HCT116 (cell line): ENCODE results near the gene TNS3. TPM values are rescaled to one million over a fixed set of nuclear protein-coding genes. Genes with fewer than 3 reads are reported as not detected.

Source experiments
- ATAC-seq: fragments of 200-7000 bp; cut with Tn5 transposase; 2 replicates; pipeline ENCODE4 v1.9.1; 2020; ENCODE audit warnings: mild to moderate bottlenecking, moderate library complexity
- BruUV-seq: library from RNA; stranded (reverse); fragments of 400-500 nt; replicated peaks from 2 replicates; lab custom pipeline; 2021; lab: Mats Ljungman, UMichigan
- CTCF ChIA-PET: fragments of 300-600 bp; sonication (Branson Sonifier 250); formaldehyde crosslinking; loops from one replicate; lab custom pipeline; 2021; ENCODE audit warnings: antibody characterized with exemption; lab: Charles Lee
- POLR2A ChIA-PET: fragments of 300-600, 350-600 bp; sonication (Branson Sonifier 250); formaldehyde crosslinking; loops from one replicate; lab custom pipeline; 2021; ENCODE audit warnings: antibody characterized with exemption; lab: Charles Lee
- RAD21 ChIA-PET, 2 experiments: fragments of 300-600 bp; sonication (Branson Sonifier 250); formaldehyde crosslinking; loops; one replicate each; lab custom pipeline; 2023; ENCODE audit warnings: low total read pairs in 2 of 2; ENCODE audit not compliant: uncharacterized antibody in 2 of 2, unreplicated experiment in 2 of 2, low non-redundant PET in 1 of 2; lab: Charles Lee
- DNase-seq: peaks from one replicate; pipeline ENCODE4 v3.0.0-alpha.2; 2010; ENCODE audit warnings: low read depth, low spot score
- H2AFZ ChIP-seq: fragments of 200-600 bp; shearing (Covaris generic), sonication (generic); 2 replicates; pipeline ENCODE4 v1.6.1; 2017; ENCODE audit warnings: low read depth, mixed run types, mixed read lengths, antibody characterized with exemption, low read length; ENCODE audit not compliant: poor library complexity, severe bottlenecking
- H3K27ac ChIP-seq: 2 replicates; pipeline ENCODE4 v1.5.1; 2012; ENCODE audit warnings: low read depth, low read length
- H3K27me3 ChIP-seq: fragments of 200-600 bp; sonication (generic); 2 replicates; pipeline ENCODE4 v1.6.1; 2016; ENCODE audit warnings: mixed run types, low read length, mixed read lengths; ENCODE audit not compliant: insufficient read depth
- H3K36me3 ChIP-seq, 2 experiments: fragments of 200-500 bp in 1 of 2; fragments of 200-600 bp in 1 of 2; sonication (Bioruptor generic) in 1 of 2; sonication (generic) in 1 of 2; 2 replicates each; pipeline versions ENCODE4 v1.5.1 to v1.6.1; 2014 to 2016; ENCODE audit warnings: low read length in 2 of 2, inconsistent platforms in 1 of 2, mixed read lengths in 1 of 2, mixed run types in 1 of 2; ENCODE audit not compliant: insufficient read depth in 2 of 2, control insufficient read depth in 1 of 2
- H3K4me1 ChIP-seq, 2 experiments: fragments of 200-600 bp in 1 of 2; sonication (generic) in 1 of 2; 2 replicates each; pipeline versions ENCODE4 v1.5.1 to v1.6.1; 2012 to 2017; ENCODE audit warnings: low read length in 2 of 2, inconsistent platforms in 1 of 2, mild to moderate bottlenecking in 1 of 2, mixed read lengths in 1 of 2, mixed run types in 1 of 2, moderate library complexity in 1 of 2; ENCODE audit not compliant: insufficient read depth in 2 of 2, control insufficient read depth in 1 of 2
- H3K4me2 ChIP-seq: fragments of 200-600 bp; sonication (generic); 2 replicates; pipeline ENCODE4 v1.6.1; 2017; ENCODE audit warnings: mixed run types, low read length, mixed read lengths
- H3K4me3 ChIP-seq, 2 experiments: fragments of 200-600 bp in 1 of 2; sonication (generic) in 1 of 2; replicated peaks in 1 of 2; 2 replicates each; pipeline ENCODE4 v1.5.1; 2011 to 2016; ENCODE audit warnings: low read length in 2 of 2, control low read depth in 1 of 2, low read depth in 1 of 2, mild to moderate bottlenecking in 1 of 2, mixed read lengths in 1 of 2, mixed run types in 1 of 2
- H3K79me2 ChIP-seq: fragments of 200-600 bp; sonication (generic); 2 replicates; pipeline ENCODE4 v1.6.1; 2017; ENCODE audit warnings: mild to moderate bottlenecking, mixed run types, low read length, moderate library complexity, mixed read lengths; ENCODE audit not compliant: insufficient read depth
- H3K9ac ChIP-seq: fragments of 200-600 bp; sonication (generic); 2 replicates; pipeline ENCODE4 v1.6.1; 2016; ENCODE audit warnings: low read length, mixed read lengths
- H3K9me2 ChIP-seq: fragments of 200-600 bp; sonication (generic), shearing (Covaris generic); 2 replicates; pipeline ENCODE4 v1.6.1; 2017; ENCODE audit warnings: mixed run types, mild to moderate bottlenecking, moderate library complexity; ENCODE audit not compliant: insufficient read depth
- H3K9me3 ChIP-seq, 2 experiments: fragments of 200-500 bp in 1 of 2; fragments of 200-600 bp in 1 of 2; sonication (Bioruptor generic) in 1 of 2; sonication (generic) in 1 of 2; 2 replicates each; pipeline ENCODE4 v1.6.1; 2014 to 2017; ENCODE audit warnings: low read length in 2 of 2, mixed read lengths in 2 of 2, inconsistent platforms in 1 of 2, low read depth in 1 of 2, mild to moderate bottlenecking in 1 of 2, mixed run types in 1 of 2, moderate library complexity in 1 of 2; ENCODE audit not compliant: control insufficient read depth in 1 of 2, insufficient read depth in 1 of 2
- H4K20me1 ChIP-seq: fragments of 200-600 bp; sonication (generic), shearing (Covaris generic); 2 replicates; pipeline ENCODE4 v1.6.1; 2017; ENCODE audit warnings: mixed run types, mild to moderate bottlenecking, moderate library complexity; ENCODE audit not compliant: insufficient read depth
- ATF3 ChIP-seq: IDR thresholded peaks from 2 replicates; pipeline ENCODE4 v1.6.1; 2012
- CTCF ChIP-seq, 3 experiments: fragments of 200-600 bp in 1 of 3; sonication (generic) in 1 of 3; IDR thresholded peaks in 2 of 3; conservative IDR thresholded peaks in 1 of 3; 2 replicates each; pipeline ENCODE4 v1.5.1; 2012 to 2017; ENCODE audit warnings: low read depth in 2 of 3, low read length in 2 of 3, antibody characterized with exemption in 1 of 3, borderline replicate concordance in 1 of 3, control low read depth in 1 of 3, mild to moderate bottlenecking in 1 of 3, mixed read lengths in 1 of 3, mixed run types in 1 of 3, moderate library complexity in 1 of 3; ENCODE audit not compliant: insufficient read depth in 1 of 3
- ELF1 ChIP-seq: IDR thresholded peaks from 2 replicates; pipeline ENCODE4 v1.6.1; 2012; ENCODE audit warnings: low read depth, borderline replicate concordance
- EZH2 ChIP-seq: fragments of 200-600 bp; sonication (generic); IDR thresholded peaks from 2 replicates; pipeline ENCODE4 v1.6.1; 2017; ENCODE audit warnings: antibody characterized with exemption, mixed run types
- FOSL1 ChIP-seq: IDR thresholded peaks from 2 replicates; pipeline ENCODE4 v1.6.1; 2012; ENCODE audit warnings: low read depth
- JUND ChIP-seq: IDR thresholded peaks from 2 replicates; pipeline ENCODE4 v1.6.1; 2012
- MAX ChIP-seq: IDR thresholded peaks from 2 replicates; pipeline ENCODE4 v1.6.1; 2012
- POLR2AphosphoS5 ChIP-seq: IDR thresholded peaks from 2 replicates; pipeline ENCODE4 v1.6.1; 2011; ENCODE audit warnings: mild to moderate bottlenecking, low read depth, low read length, moderate library complexity
- RAD21 ChIP-seq: IDR thresholded peaks from 2 replicates; pipeline ENCODE4 v1.6.1; 2012; ENCODE audit warnings: low read depth, mild to moderate bottlenecking
- SIN3A ChIP-seq: IDR thresholded peaks from 2 replicates; pipeline ENCODE4 v1.6.1; 2012; ENCODE audit warnings: low read depth
- SRF ChIP-seq: IDR thresholded peaks from 2 replicates; pipeline ENCODE4 v1.6.1; 2012; ENCODE audit warnings: low read depth
- TCF7L2 ChIP-seq: IDR thresholded peaks from 2 replicates; pipeline ENCODE4 v1.7.0; 2011; ENCODE audit warnings: borderline replicate concordance, inconsistent platforms; ENCODE audit not compliant: insufficient read depth, insufficient read length; ENCODE audit errors: extremely low read depth
- YY1 ChIP-seq: IDR thresholded peaks from 2 replicates; pipeline ENCODE4 v1.6.1; 2011; ENCODE audit warnings: low read length, low read depth, moderate library complexity, mild to moderate bottlenecking; ENCODE audit not compliant: insufficient replicate concordance; ENCODE audit errors: extremely low read depth
- ZFX ChIP-seq: fragments of 450-650 bp; IDR thresholded peaks from 2 replicates; pipeline ENCODE4 v1.6.1; 2017
- ZNF274 ChIP-seq: fragments of 200-500 bp; sonication (Bioruptor generic); IDR thresholded peaks from 2 replicates; pipeline ENCODE4 v1.6.1; 2014; ENCODE audit warnings: mild to moderate bottlenecking, low read depth, low read length, inconsistent platforms
- intact Hi-C: fragments of 100-400 bp; cut with micrococcal nuclease; formaldehyde crosslinking; loops from 2 replicates; pipeline ENCODE4 v1.10.0; 2022
- total RNA-seq: library from RNA; stranded (reverse); gene quantifications from one replicate; pipeline ENCODE4 v1.2.1, GENCODE V29; 2021; ENCODE audit not compliant: unreplicated experiment

TNS3 gene
- total RNA-seq, 1 experiment from 2014 or later, result 9.1 TPM

- RAD21 ChIA-PET, result interaction anchor here in 1 of 2 experiments (1.1 kb wide), 1 partner anchor 359 kb away, joined by 3 read pairs; no protein-coding TSS in a partner anchor
- no peak for DNase-seq
- no peak overlapping the region for H3K4me3 ChIP-seq
- H3K9me2 ChIP-seq, result no peaks in the 10 kb centered on the region
- no peaks in the 10 kb centered on the region for H3K4me1 ChIP-seq
- CTCF ChIA-PET, result no interaction called here
- H3K79me2 ChIP-seq, result no peaks in the 10 kb centered on the region
- no peak overlapping the region for H2AFZ ChIP-seq
- no peak overlapping the region for H3K9ac ChIP-seq
- H4K20me1 ChIP-seq, result no peaks in the 10 kb centered on the region
- H3K4me2 ChIP-seq, result no peak overlapping the region
- no peak for TF ChIP-seq ZFX
- TF ChIP-seq ELF1, result no peak
- no peak for TF ChIP-seq POLR2AphosphoS5
- TF ChIP-seq SIN3A, result no peak
- TF ChIP-seq SRF, result no peak
- no peak for TF ChIP-seq EZH2
- TF ChIP-seq RAD21, result no peak
- no peak for TF ChIP-seq ATF3
- no peaks in the 10 kb centered on the region for H3K9me3 ChIP-seq
- no peaks in the 10 kb centered on the region for H3K36me3 ChIP-seq
- no peaks in the 10 kb centered on the region for H3K27me3 ChIP-seq
- ATAC-seq, result no peak
- H3K27ac ChIP-seq, result no peak overlapping the region
- POLR2A ChIA-PET, result no interaction called here
- no TSS peak for BruUV-seq
- intact Hi-C loops, result no loop called here
Measured at GRCh38 chr7:47625861-47626715, 44.2 kb upstream of the TNS3 start.

- H3K9me3 ChIP-seq, result no peaks in the 10 kb centered on the region
- no TSS peak for BruUV-seq
- no peaks in the 10 kb centered on the region for H3K9me2 ChIP-seq
- ChIA-PET CTCF (no interaction called here), POLR2A (no interaction called here), RAD21 (no interaction called here)
- no peak overlapping the region for H2AFZ ChIP-seq
- H3K27me3 ChIP-seq, result no peaks in the 10 kb centered on the region
- H3K9ac ChIP-seq, result no peak overlapping the region
- no peaks in the 10 kb centered on the region for H3K36me3 ChIP-seq
- no peak overlapping the region for H3K27ac ChIP-seq
- ATAC-seq (no peak), DNase-seq (no peak)
- TF ChIP-seq TCF7L2, result no peak
- TF ChIP-seq ZNF274, result no peak
- no peak for TF ChIP-seq FOSL1
- no peak for TF ChIP-seq MAX
- no peak for TF ChIP-seq YY1
- TF ChIP-seq CTCF (IDR thresholded peaks at IDR 0.05 in 2 of 3, conservative IDR thresholded peaks at IDR 0.05 in 1 of 3; ENCODE audit: borderline replicate concordance in 1 of 3, insufficient read depth in 1 of 3, low read depth in 2 of 3, low read length in 2 of 3), result no peak
- no peak for TF ChIP-seq EZH2
- TF ChIP-seq JUND, result no peak
- no peaks in the 10 kb centered on the region for H3K4me1 ChIP-seq
- no peaks in the 10 kb centered on the region for H3K79me2 ChIP-seq
- no peak overlapping the region for H3K4me3 ChIP-seq
- H3K4me2 ChIP-seq, result no peak overlapping the region
- intact Hi-C loops, result no loop called here
- no peaks in the 10 kb centered on the region for H4K20me1 ChIP-seq
Measured at GRCh38 chr7:47624689-47625088, 42.8 kb upstream of the TNS3 start.
